Fibroblast of pulmonary artery (primary cell): ENCODE measurements around the gene MAMLD1.

Source experiments
- DNase-seq: peaks from one replicate; pipeline ENCODE4 v3.0.0-alpha.2; 2010; ENCODE audit warnings: low read depth
- H3K4me3 ChIP-seq: replicated peaks from 2 replicates; pipeline ENCODE4 v1.5.1; 2011; ENCODE audit warnings: low read depth, mild to moderate bottlenecking, control low read depth, low read length, moderate library complexity
- TF ChIP-seq, protein P1 (sequence below): IDR thresholded peaks from 2 replicates; pipeline ENCODE4 v1.5.1; 2011; ENCODE audit warnings: mild to moderate bottlenecking, control low read depth, low read length, inconsistent platforms; ENCODE audit errors: missing control alignments

The MAMLD1 gene

DNA sequence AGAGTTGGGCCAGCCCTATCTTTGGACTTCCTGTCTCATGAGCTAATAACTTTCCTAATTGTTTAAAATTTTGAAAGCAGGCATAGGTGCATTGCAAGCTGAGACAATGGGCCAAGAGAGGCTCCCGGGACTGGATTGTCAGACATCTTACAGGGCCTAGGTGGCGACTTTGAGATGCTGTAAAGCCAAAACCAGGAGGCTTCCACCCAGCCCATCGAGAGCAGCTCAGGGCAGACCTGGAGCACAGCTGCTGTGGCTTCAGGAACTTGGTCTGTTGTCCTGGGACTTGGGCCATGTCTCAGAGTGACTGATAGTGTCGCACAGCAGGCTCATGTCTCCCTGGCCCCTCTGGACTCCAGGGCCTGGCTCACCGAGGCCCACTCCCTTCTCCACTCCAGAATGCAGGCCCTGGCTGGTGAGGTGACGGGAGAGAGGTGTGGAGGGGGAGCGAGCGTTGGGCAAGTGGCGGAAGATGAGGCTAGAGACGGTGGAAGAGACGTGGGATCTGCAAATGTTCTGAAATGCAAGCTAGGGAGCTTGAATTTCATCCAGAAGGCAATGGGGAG lies 181.2 kb downstream of the MAMLD1 start:
- H3K4me3 ChIP-seq = no peak overlapping the region
- DNase-seq = peak; percentile 23
- TF ChIP-seq, protein P1, sequence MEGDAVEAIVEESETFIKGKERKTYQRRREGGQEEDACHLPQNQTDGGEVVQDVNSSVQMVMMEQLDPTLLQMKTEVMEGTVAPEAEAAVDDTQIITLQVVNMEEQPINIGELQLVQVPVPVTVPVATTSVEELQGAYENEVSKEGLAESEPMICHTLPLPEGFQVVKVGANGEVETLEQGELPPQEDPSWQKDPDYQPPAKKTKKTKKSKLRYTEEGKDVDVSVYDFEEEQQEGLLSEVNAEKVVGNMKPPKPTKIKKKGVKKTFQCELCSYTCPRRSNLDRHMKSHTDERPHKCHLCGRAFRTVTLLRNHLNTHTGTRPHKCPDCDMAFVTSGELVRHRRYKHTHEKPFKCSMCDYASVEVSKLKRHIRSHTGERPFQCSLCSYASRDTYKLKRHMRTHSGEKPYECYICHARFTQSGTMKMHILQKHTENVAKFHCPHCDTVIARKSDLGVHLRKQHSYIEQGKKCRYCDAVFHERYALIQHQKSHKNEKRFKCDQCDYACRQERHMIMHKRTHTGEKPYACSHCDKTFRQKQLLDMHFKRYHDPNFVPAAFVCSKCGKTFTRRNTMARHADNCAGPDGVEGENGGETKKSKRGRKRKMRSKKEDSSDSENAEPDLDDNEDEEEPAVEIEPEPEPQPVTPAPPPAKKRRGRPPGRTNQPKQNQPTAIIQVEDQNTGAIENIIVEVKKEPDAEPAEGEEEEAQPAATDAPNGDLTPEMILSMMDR = peak; percentile 5

DNA sequence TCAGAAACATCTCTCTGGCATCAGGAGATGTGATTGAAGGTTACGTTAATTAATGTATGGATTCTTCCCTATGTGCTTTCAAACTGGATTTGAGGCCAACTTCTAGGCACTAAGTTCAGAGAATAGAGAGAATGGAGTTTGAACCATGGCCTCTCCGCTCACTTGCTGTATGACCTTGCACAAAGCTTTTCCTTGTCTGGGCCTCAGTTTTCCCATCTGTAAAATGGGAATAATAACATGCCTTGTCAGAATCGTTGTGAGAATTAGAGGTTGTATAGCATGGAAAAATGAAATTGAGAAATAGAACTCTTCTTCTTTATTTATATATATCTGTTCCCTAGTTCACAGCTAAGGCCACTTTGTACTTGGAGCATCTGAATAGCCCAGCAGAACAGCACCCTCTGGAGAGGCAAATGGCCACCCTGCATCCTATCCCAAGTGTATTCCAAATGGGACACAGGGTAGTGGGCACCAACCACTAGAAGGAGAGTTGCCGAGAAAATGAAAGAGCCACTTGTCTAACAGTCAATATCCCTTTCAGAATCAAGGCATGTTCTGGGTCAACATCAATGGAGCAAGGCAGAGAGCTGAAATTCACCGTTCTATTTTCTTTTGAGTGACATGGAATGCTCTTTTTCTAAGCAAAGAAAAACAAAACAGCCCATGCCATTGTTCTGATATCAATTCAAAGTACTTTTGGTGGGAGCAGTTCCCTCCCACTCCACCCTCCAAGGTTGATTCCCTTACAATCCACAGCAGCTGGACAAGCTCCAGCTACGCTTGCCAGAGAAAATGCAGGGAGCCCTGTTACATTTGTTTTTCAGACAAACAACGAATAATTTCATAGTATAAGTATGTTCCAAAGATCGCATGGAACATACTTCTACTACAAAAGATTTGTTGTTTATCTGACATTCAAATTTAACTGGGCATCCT lies 182.0 kb downstream of the MAMLD1 start:
- DNase-seq = peak; percentile 67
- TF ChIP-seq, protein P1 = no peak
- no peak overlapping the region for H3K4me3 ChIP-seq

DNA sequence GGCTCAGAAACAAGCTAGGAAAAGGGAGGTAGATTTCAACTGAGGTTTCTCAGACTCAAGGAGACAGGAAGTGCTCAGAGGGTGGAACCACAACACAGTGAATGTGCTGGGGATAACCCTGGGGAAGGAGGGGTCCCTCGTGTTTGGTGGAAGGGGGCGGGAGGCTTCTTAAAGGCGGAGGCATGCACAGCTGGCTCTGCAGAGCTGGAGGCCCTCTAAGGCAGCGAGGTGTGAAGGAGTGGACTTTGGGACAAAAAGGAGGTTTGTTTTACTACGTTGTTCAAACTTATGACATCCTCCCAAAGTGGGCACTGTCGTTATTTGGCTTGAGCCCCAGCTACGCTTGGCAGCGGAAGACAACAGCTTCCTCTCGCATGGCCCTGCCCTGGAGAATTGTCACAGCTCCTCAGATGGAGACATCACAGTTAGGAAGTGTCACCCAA lies 183.6 kb downstream of the MAMLD1 start:
- DNase-seq = peak; percentile 30

DNA sequence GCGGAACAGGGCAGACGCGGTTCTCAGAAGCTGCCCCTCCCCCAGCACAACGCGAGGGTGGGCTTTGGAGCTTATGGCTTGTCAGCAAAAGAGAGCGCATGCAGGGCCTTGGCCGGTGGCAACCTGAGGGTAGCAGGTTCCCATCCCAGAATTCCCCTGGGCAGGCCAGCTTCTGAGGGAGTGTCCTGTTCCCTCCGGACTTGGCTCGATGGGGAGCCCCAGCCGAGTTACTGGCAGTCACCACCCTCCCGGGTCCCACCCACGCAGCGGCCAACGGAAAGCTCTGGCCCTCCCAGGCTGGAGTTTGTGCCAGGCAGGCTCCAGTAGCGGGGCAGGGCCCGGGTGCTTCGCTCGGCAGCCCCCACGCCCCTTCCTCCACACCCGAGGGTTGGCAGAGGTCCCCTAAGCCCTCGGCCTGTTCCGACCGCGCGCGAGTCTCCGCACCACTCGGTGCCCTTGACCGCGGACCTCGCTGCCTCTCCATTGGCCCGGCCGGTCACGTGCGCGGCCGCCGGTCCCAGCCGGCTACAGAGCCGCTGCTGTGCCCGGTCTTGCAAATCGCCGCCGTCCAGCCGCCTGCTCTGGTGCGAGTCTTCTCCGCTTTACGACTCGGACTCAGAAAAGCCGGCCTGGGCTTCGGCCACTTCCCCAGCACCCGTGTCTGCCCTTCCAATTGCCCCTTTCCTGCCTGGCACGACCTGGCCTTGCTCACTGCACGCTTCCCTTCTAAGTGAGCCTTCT lies 184.4 kb downstream of the MAMLD1 start:
- TF ChIP-seq, protein P1 = no peak
- peak; percentile 56 for DNase-seq
- peak overlapping the region; percentile 14 for H3K4me3 ChIP-seq

More for the DNA sequence above, 183.6 kb downstream of the MAMLD1 start:
- TF ChIP-seq, protein P1 = no peak
- H3K4me3 ChIP-seq = no peak overlapping the region

DNA sequence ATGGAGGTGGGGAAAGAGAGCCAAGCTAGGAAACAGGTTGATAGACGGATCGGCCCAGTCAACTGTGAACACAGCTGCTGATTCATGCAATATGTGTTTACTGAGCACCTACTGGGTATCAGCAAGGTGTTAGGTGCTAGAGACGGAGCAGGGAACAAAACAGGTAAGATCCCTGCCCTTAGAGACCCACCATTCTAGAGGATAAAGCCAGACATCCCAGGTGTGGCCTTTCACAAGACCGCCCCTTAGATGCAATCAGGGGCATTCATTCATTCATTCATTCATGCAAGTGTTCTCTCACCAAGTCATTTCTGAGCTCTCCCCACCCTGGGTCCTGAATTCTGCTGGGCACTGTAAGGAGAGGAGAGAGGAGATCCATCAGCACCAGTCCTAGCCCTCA lies 185.1 kb downstream of the MAMLD1 start:
- TF ChIP-seq, protein P1 = no peak
- no peak overlapping the region for H3K4me3 ChIP-seq
- DNase-seq = no peak

DNA sequence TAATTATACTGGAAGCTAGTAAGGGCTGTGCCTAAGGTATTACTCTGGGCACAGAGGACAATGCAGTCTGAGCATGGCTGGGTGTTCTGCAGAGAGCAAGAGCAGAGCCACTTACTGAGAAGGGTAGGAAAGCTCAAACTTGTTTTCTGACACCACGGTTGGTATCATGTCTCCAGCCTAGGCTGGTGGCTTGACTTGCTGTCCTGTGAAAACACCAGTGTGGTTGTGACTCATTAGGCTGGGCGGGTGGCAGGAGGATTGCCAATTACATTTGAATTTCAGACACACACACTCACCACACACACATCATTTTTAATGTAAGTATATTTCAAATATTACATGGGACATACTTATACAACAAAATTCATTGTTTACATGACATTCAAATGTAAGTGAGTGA lies 185.6 kb downstream of the MAMLD1 start:
- DNase-seq = peak; percentile 8
- TF ChIP-seq, protein P1 = no peak
- no peak overlapping the region for H3K4me3 ChIP-seq
